GM18526 (cell line): ENCODE data around the gene DEPP1.

Source experiments
- POLR2A ChIP-seq: IDR thresholded peaks from 3 replicates; pipeline ENCODE4 v1.6.1; 2011; ENCODE audit not compliant: insufficient read length; ENCODE audit errors: extremely low read depth

Gene DEPP1

DNA sequence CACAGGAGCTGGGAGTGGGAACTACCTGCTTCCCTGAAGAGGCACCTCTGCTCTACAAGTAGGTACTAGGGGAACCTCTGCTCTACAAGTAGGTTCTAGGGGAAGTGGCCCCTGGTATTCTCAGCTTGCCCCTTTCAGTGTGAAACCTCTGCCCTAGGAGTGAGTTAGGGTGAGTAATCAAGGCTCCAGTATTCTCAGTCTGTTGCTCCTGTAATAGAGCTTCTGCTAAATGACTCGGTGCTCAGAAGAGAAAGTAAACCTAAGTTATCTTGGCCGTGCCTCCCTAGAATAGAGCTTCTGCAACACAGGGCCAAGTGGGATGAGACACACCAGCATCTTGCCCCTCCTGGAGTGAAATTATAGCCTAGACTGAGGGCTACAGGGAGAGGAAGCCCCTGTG lies 32.4 kb downstream of the DEPP1 start:
- no peak for TF ChIP-seq POLR2A

DNA sequence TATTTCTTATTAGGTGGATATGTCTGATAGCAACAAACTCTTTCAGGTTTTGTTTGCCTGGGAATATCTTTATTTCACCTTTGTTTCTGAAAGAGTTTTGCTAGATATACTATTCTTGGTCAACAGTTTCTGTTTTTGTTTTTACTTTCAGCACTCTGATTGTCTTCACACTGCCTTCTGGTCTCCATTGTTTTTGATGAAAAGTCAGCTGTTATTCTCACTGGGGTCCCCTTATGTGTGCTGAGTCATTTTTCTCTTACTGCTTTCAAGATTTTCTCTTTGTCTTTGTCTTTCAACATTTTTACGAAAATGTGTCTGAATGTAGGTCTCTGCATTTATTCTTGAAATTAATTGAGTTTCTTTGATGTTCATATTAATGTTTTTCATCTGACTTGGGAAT lies 34.3 kb downstream of the DEPP1 start:
- no peak for TF ChIP-seq POLR2A

DNA sequence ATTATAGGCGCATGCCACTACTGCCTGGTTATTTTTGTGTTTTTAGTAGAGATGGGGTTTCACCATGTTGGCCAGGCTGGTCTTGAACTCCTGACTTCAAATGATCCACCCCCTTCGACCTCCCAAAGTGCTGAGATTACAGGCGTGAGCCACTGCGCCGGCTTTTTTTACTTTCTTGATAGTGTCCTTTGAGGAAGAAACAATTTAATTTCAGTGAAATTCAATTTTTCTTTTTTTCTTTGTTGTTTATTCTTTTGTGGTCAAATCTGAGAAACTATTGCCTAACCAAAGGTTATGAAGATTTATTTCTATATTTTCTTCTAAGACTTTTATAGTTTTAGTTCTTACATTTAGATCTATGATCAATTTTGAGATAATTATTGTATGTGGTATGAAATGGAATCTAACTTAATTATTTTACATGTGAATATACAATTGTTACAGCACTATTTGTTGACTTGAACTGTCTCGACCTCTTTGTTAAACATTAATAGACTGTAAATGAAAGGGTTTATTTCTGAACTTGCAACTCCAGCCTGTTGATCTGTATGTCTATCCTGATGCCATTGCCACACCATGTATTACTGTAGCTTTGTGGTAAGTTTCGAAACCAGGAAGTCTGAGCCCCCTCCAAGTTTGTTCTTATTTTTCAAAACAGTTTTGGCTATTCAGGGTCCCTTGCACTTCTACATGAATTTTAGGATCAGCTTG lies 38.8 kb downstream of the DEPP1 start:
- TF ChIP-seq POLR2A = no peak

DNA sequence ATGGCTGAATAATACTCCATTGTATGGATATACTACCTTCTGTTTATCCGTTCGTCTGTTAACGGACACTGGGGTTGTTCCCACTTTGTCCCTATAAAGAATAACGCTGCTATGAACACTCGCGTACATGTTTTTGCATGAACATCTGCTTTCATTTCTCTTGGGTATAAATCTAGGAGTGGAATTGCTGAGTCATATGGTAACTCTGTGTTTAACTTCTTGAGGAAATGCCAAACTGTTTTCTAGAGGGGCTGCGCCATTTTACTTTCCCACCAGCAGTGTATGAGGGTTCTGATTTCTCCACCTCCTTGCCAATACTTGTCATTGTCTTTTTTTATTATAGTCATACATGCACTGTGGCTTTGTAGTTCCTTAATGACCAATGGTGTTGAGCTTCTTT lies 39.7 kb downstream of the DEPP1 start:
- no peak for TF ChIP-seq POLR2A

DNA sequence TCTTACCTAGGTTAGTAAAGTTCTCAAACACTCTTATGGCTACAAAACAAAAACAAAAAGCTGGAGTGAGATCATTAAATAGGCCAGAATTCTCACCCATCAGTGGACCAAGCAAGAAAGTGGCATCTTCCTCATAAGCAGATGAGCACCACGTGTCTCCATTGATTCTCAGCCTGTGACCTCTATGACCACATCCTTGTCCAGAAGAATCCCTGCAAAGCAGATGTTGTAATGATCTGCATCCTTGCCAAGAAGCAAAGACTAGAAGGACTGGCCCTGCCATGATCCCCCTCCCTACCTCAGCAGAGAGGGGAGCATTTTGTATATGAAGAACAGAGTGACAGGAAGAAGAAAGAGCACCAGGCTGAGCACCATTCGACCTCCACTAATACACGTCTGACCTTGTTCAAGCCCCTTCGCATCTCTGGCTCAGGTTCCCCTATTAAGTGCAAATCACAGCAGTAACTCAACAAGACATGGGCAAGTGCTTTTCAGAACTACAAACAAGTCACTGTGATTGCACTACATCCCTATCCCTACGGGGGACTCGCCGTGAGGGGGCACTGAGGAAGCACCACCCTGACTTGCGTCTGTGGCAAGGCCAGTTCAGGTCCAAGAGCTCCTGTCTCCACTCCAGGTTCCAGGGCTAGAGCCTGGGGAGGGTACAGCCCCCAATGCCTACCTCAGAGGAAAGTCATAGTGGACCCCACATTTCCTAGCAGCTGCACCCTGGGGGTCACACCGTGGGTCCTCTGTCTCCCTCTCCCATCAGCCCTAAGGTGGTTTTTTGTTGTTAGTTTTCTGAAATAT lies 41.2 kb downstream of the DEPP1 start:
- no peak for TF ChIP-seq POLR2A

DNA sequence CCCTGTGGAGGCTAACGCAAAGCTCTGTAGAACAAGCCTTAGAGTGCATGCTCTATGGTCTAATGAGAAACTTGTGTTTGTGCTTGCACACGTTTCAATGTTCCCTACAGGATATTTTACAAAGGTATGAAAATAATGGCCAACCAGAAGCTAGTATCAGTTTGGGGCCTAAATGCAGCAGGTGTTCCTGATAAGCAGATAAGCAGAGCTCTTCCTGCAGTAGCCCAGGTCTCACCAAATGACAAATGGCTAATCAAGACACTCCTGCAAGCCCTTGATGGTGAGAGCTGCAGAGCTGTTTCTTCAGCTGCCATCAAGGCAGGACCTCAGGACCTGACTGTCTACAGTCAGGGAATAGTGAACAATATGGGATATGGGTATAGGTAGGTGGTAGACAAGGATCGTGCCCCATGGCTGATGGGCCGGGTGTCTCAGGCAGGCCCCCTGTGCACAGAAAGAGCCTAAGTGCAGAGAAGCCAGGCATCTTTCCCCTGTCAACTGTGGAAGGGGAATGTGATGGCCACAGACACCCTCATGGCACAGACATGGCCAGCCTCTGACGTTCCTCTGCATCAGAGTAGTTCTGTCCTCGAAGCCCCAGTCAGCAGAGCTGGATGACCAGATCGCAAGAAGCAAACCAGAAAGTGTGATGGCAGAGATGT lies 42.2 kb downstream of the DEPP1 start:
- TF ChIP-seq POLR2A = no peak

DNA sequence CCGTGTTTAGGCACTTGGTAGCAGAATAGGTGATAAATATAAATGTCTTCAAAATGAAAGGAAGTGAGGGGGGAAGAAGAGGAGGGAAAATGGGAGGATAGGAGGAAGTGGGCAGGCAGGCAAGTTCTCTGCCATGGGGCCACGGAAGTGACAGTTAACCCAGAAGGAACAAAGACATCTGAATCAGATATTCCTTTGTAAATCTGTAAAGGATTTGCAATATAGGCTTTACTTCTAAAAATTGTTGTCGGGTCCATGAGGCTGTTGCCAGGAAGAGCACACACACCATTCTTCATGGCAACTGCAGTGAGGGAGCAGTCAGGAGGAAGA lies 42.7 kb downstream of the DEPP1 start:
- no peak for TF ChIP-seq POLR2A

DNA sequence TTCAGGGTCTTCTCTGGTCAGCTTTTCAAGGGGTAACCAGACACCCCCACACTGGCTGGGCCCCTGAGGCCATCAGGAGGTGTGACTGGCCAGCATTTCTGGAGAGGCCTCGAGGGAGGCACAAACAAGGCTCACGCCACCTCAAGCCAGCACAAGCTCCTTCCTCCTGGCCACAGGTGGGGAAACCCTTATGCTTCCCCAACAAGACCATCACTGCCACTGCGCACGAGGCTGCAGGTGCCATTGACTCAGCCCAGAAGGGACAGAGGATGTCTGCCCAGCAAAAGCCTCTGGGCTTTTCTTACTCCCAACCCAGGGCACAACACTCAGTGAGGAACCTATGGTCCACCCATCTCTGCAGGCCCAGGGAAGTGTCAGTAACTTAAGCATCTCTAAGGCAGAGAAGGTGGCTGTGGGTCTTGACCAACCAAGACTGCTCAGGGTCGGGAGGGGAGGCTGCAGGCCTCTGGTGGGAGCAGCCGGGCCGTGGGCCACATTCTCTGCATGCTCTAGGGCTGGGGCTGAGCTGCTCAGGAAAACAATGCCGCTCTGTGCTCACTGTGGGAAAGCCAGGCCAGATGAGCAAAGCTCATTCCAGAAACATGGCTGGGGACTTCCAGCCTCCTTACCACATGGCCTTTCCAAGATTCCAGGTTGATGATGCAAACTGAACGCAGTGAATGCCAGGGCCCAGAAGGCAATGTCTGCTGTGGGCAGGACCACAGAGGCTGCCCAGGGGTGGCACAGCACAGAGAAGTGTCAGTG lies 43.2 kb downstream of the DEPP1 start:
- no peak for TF ChIP-seq POLR2A

DNA sequence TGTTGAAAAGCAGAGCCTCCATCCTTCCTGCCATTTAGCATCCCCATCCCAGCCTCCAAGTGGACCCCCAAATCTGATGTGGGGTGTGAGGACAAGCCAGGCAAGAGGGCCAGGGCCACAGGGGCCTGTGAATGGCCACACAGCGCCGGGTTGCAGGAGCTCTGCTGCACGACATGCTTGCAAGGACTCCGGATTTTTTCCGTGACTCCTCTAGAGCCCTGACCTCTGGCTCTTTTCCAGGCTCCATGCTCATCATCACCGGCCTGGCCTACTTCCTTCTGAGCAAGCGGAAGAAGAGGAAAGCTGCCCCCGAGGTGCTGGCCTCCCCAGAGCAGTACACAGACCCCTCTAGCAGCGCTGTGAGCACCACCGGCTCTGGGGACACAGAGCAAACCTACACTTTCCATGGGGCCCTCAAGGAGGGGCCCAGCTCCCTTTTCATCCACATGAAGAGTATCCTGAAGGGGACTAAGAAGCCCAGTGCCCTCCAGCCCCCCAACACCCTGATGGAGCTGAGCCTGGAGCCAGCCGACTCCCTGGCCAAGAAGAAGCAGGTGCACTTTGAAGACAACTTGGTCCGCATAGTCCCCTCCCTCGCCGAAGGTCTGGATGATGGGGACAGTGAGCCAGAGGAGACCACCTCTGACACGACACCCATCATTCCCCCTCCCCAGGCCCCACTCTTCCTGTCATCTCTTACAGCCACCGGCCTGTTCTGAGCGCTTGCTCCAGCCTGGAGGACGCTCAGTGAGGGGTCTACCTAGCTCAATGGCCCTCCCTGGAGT lies 44.0 kb downstream of the DEPP1 start:
- TF ChIP-seq POLR2A = no peak

DNA sequence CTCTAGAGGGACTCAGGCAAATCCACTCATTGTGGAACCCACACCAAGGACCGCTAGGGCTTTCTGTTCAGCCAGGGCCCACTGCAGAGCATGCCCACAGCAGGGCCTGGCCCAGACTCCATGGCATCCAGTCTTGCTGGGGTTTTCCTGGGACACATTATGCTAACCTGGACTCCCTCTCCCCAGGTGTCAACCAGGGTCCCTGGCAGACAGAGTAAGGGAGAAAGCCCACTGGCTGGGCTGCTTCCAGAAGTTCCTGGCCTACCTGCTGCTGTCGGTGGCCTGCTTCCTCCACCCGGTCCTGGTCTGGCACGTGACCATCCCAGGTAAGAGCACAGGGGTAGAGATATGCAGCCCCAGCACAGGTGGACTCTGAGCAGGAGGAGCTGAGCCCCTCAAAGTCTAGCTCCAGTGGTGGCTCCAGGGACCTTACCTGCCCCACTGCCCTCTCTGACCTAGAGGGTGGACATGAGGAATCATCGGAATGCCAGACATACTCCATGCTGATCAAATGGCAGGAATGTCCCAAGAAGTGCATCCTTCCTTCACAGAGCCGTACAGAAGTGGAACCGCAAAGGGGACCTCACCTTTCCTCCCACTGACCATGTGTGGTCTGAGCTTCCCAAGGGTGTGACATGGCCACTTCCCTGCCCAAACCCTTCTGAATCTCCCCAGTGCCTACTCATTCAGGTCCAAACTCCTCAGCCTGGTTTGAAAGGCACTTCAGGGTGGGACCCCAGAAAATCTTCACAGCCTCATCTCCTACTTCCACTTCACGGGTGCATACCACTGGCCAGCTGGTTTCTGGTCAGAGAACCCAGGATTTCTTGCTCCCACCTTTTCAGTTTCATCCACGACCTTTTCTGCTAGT lies 44.9 kb downstream of the DEPP1 start:
- no peak for TF ChIP-seq POLR2A

DNA sequence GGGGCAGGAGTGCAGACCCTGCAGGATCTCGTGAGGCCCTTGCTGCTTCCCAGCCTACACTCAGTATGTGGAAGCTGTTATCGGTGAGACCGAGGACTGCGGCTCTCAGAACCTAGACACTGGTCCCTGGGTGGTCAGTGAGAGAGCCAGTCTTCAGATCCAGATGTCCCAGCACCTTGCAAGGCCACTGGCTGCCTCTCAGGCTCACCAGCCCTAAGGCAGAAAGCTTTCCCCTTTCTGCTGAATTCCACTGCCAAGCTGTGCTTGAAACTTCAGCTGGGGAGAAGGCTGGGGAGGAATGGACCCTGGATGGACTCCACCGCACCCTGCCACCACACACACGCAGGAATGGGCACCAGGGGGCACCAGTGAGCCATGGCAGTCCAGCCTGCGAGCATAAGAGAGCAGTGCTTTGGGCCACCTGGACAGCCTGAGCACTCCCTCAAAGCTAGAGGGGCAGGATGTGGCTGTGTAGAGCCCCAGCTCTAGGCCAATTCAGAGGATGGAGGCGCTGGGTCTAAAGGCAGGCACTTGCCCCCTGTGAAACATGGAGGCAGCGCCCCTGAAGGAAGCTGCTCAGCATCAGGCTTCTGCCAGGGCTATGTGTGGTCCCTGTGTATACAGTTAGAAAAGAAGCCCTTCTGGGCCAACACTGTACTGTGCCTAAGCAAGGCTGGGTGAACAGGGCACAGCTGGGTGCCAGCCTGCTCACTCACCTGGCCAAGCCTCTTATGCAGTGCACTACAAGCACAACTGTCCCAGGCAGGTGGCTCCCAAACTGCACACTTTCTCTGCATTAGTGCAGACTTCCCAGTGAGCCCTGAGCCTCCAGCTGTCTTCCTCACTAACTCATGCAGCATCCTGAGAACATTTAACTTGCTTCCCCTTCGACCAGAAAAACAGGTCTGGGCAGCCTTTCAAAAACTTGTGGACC lies 45.8 kb downstream of the DEPP1 start:
- TF ChIP-seq POLR2A = no peak

DNA sequence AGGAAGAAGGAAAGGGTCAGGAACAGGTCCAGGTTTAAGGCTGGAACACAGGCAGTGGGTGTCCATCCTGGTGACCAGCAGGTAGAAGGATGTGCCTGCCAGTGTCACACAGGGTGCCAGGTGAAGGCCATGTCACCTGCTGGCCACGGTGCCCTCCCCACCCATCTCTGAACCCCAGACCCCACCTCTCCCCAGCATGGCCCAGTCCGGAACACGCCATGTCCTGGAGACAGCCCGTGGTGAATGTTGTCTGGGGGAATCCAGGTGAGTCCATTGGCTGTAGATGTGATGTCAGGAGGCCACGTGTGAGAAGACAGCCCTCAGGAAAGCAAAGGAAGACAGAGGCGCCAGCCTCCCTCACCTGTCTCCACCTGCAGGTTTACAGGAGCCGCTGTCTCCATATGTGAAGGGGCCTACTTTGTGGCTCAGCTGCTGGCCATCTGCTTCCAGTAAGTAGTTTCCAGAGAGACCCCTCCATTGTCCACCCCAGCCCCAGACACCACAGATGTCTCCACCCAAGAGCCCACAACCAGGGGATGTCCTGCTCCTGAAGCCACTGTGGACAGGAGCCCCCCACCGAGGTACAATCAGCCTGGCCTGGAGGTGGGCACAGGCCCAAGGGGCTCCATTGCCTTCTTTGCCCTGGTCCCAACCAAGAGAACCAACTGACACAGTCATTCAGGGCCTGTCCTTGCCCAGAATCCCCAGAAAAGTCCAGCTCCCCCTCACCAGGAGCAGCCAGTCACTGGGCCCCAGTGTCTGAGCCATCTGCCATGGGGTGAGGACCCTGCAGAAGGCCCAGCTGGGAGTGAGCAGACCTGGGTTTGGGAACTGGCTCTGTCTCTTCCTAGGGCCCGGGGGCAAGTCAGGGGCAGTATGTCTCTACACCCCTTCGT lies 46.7 kb downstream of the DEPP1 start:
- TF ChIP-seq POLR2A = no peak
